ENCODE measurements around the gene SMYD3.

Gene SMYD3

GRCh38 chr1:245901565-245901964 lies 605.5 kb downstream of the SMYD3 start:
- Histone ChIP-seq H3K36me3 (ENCODE audit: control insufficient read depth, insufficient read depth, low read length) (no peaks in the 10 kb centered on the region), H3K27me3 (replicated peaks; ENCODE audit: control insufficient read depth, insufficient read depth, low read length) (no peaks in the 10 kb centered on the region), H3K4me3 (replicated peaks; ENCODE audit: low read depth, low read length) (no peak overlapping the region)
- no peak for TF ChIP-seq CTCF (IDR thresholded peaks at IDR 0.05; ENCODE audit: insufficient read depth, low read length, poor library complexity, severe bottlenecking)
- no peak for DNase-seq (ENCODE audit: extremely low read depth, insufficient read length)

- no peaks in the 10 kb centered on the region for H3K27me3 ChIP-seq (replicated peaks; ENCODE audit: control insufficient read depth, insufficient read depth, low read length)
- H3K4me3 ChIP-seq (replicated peaks; ENCODE audit: low read depth, low read length), result no peak overlapping the region
- H3K36me3 ChIP-seq (ENCODE audit: control insufficient read depth, insufficient read depth, low read length), result no peaks in the 10 kb centered on the region
- no peak for TF ChIP-seq CTCF (IDR thresholded peaks at IDR 0.05; ENCODE audit: insufficient read depth, low read length, poor library complexity, severe bottlenecking)
- no peak for DNase-seq (ENCODE audit: extremely low read depth, insufficient read length)
Measured at GRCh38 chr1:245901037-245901436, 606.0 kb downstream of the SMYD3 start.

- Histone ChIP-seq H3K27me3 (replicated peaks; ENCODE audit: control insufficient read depth, insufficient read depth, low read length) (no peaks in the 10 kb centered on the region), H3K36me3 (ENCODE audit: control insufficient read depth, insufficient read depth, low read length) (no peaks in the 10 kb centered on the region), H3K4me3 (replicated peaks; ENCODE audit: low read depth, low read length) (no peak overlapping the region)
- DNase-seq (ENCODE audit: extremely low read depth, insufficient read length), result no peak
- no peak for TF ChIP-seq CTCF (IDR thresholded peaks at IDR 0.05; ENCODE audit: insufficient read depth, low read length, poor library complexity, severe bottlenecking)
Measured at GRCh38 chr1:245898581-245898980, 608.5 kb downstream of the SMYD3 start.

- TF ChIP-seq CTCF (IDR thresholded peaks at IDR 0.05; ENCODE audit: insufficient read depth, low read length, poor library complexity, severe bottlenecking), result no peak
- H3K4me3 ChIP-seq (replicated peaks; ENCODE audit: low read depth, low read length), result no peak overlapping the region
Measured at GRCh38 chr1:245896258-245896657, 610.8 kb downstream of the SMYD3 start.

GRCh38 chr1:245895455-245895959 lies 611.6 kb downstream of the SMYD3 start:
- no peak overlapping the region for H3K4me3 ChIP-seq (replicated peaks; ENCODE audit: low read depth, low read length)
- H3K36me3 ChIP-seq (ENCODE audit: control insufficient read depth, insufficient read depth, low read length), result no peaks in the 10 kb centered on the region
- no peak for DNase-seq (ENCODE audit: extremely low read depth, insufficient read length)
- TF ChIP-seq CTCF (IDR thresholded peaks at IDR 0.05; ENCODE audit: insufficient read depth, low read length, poor library complexity, severe bottlenecking), result no peak
- no peaks in the 10 kb centered on the region for H3K27me3 ChIP-seq (replicated peaks; ENCODE audit: control insufficient read depth, insufficient read depth, low read length)

More at GRCh38 chr1:245896258-245896657, 610.8 kb downstream of the SMYD3 start:
- DNase-seq (ENCODE audit: extremely low read depth, insufficient read length), result no peak
- H3K36me3 ChIP-seq (ENCODE audit: control insufficient read depth, insufficient read depth, low read length), result no peaks in the 10 kb centered on the region
- no peaks in the 10 kb centered on the region for H3K27me3 ChIP-seq (replicated peaks; ENCODE audit: control insufficient read depth, insufficient read depth, low read length)

- TF ChIP-seq CTCF (IDR thresholded peaks at IDR 0.05; ENCODE audit: insufficient read depth, low read length, poor library complexity, severe bottlenecking), result no peak
- H3K27me3 ChIP-seq (replicated peaks; ENCODE audit: control insufficient read depth, insufficient read depth, low read length), result no peaks in the 10 kb centered on the region
- no peak overlapping the region for H3K4me3 ChIP-seq (replicated peaks; ENCODE audit: low read depth, low read length)
- no peak for DNase-seq (ENCODE audit: extremely low read depth, insufficient read length)
- H3K36me3 ChIP-seq (ENCODE audit: control insufficient read depth, insufficient read depth, low read length), result no peaks in the 10 kb centered on the region
Measured at GRCh38 chr1:245894843-245895242, 612.2 kb downstream of the SMYD3 start.

Measured in GM06990 (cell line).